Body of pancreas (tissue), 4 donors: Measurements from ENCODE around the gene IGF1R.

Source experiments
- POLR2A ChIP-seq, 3 donors: fragments of 450-650 bp; IDR thresholded peaks; one replicate each; pipeline ENCODE4 v1.6.1; 2016; ENCODE audit warnings: antibody characterized with exemption in 3 of 3, mild to moderate bottlenecking in 2 of 3
- TF ChIP-seq, protein P1 (sequence below), 7 experiments: fragments of 450-650 bp in 4 of 7; fragments of 200-600 bp in 3 of 7; sonication (generic) in 3 of 7; IDR thresholded peaks; one replicate each; pipeline ENCODE4 v1.5.1; 2016 to 2019; ENCODE audit warnings: antibody characterized with exemption in 7 of 7

GRCh38 chr15:98924401-98925049, 276.2 kb downstream of the IGF1R start:
- no peak for TF ChIP-seq POLR2A (IDR thresholded peaks at IDR 0.05)
- TF ChIP-seq, protein P1, sequence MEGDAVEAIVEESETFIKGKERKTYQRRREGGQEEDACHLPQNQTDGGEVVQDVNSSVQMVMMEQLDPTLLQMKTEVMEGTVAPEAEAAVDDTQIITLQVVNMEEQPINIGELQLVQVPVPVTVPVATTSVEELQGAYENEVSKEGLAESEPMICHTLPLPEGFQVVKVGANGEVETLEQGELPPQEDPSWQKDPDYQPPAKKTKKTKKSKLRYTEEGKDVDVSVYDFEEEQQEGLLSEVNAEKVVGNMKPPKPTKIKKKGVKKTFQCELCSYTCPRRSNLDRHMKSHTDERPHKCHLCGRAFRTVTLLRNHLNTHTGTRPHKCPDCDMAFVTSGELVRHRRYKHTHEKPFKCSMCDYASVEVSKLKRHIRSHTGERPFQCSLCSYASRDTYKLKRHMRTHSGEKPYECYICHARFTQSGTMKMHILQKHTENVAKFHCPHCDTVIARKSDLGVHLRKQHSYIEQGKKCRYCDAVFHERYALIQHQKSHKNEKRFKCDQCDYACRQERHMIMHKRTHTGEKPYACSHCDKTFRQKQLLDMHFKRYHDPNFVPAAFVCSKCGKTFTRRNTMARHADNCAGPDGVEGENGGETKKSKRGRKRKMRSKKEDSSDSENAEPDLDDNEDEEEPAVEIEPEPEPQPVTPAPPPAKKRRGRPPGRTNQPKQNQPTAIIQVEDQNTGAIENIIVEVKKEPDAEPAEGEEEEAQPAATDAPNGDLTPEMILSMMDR (IDR thresholded peaks at IDR 0.05), result no peak
